HepG2 (cell line): ENCODE results near the gene ARHGEF3.

Experiments
- BRF2 ChIP-seq: sonication (generic); formaldehyde crosslinking; IDR thresholded peaks from 2 replicates; pipeline ENCODE4 v1.8.1; 2022; ENCODE audit warnings: mild to moderate bottlenecking, missing genetic modification reagents
- CTCF ChIP-seq: sonication (generic); formaldehyde crosslinking; IDR thresholded peaks from 2 replicates; pipeline ENCODE4 v1.5.0; 2020; ENCODE audit warnings: mild to moderate bottlenecking, missing genetic modification reagents, moderate library complexity
- FOXP1 ChIP-seq, 2 experiments: fragments of 450-650 bp in 1 of 2; IDR thresholded peaks; 2 replicates each; pipeline ENCODE4 v1.6.1; 2017 to 2018; ENCODE audit warnings: antibody characterized with exemption in 1 of 2
- IKZF1 ChIP-seq: fragments of 450-650 bp; IDR thresholded peaks from 2 replicates; pipeline ENCODE4 v1.7.1; 2016
- KDM3A ChIP-seq: IDR thresholded peaks from 2 replicates; pipeline ENCODE4 v1.6.1; 2018; ENCODE audit warnings: low read depth, missing compliant biosample characterization
- PHF8 ChIP-seq: sonication (generic); formaldehyde crosslinking; IDR thresholded peaks from 2 replicates; pipeline ENCODE4 v1.5.0; 2020; ENCODE audit warnings: missing genetic modification reagents
- POLR2AphosphoS5 ChIP-seq: IDR thresholded peaks from 2 replicates; pipeline ENCODE4 v1.6.1; 2012; ENCODE audit warnings: low read depth, low read length
- RERE ChIP-seq: IDR thresholded peaks from 2 replicates; pipeline ENCODE4 v1.6.1; 2016; ENCODE audit warnings: low read depth, missing genetic modification reagents, missing compliant biosample characterization
- ZBTB10 ChIP-seq: sonication (generic); formaldehyde crosslinking; IDR thresholded peaks from 2 replicates; pipeline ENCODE4 v1.4.0; 2020; ENCODE audit warnings: missing genetic modification reagents, borderline replicate concordance
- ZNF350 ChIP-seq: sonication (generic); formaldehyde crosslinking; IDR thresholded peaks from 2 replicates; pipeline ENCODE4 v1.4.0; 2020; ENCODE audit warnings: mild to moderate bottlenecking, low read depth, missing genetic modification reagents, borderline replicate concordance
- TF ChIP-seq, protein P1 (sequence below): IDR thresholded peaks from 2 replicates; pipeline ENCODE4 v1.6.1; 2016; ENCODE audit warnings: low read depth, control low read depth

- TF ChIP-seq CTCF (CRISPR knock-in tag) (no peak), POLR2AphosphoS5 (no peak), BRF2 (CRISPR knock-in tag) (no peak), IKZF1 (no peak), ZBTB10 (CRISPR knock-in tag) (no peak), RERE (CRISPR knock-in tag) (no peak), ZNF350 (no peak), PHF8 (CRISPR knock-in tag) (no peak), FOXP1 (IDR thresholded peaks at IDR 0.05) (no peak), FOXP1 (CRISPR knock-in tag; IDR thresholded peaks at IDR 0.05) (no peak), KDM3A (CRISPR knock-in tag) (no peak)
- TF ChIP-seq, protein P1, sequence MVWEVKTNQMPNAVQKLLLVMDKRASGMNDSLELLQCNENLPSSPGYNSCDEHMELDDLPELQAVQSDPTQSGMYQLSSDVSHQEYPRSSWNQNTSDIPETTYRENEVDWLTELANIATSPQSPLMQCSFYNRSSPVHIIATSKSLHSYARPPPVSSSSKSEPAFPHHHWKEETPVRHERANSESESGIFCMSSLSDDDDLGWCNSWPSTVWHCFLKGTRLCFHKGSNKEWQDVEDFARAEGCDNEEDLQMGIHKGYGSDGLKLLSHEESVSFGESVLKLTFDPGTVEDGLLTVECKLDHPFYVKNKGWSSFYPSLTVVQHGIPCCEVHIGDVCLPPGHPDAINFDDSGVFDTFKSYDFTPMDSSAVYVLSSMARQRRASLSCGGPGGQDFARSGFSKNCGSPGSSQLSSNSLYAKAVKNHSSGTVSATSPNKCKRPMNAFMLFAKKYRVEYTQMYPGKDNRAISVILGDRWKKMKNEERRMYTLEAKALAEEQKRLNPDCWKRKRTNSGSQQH (CRISPR knock-in tag): no peak
These were observed 34.0 kb upstream of the ARHGEF3 start for GRCh38 chr3:56835650-56836227.
